ENCODE data around the gene ALOX5AP. TPM values are rescaled to one million over a fixed set of nuclear protein-coding genes. Genes with fewer than 3 reads are reported as not detected.

Gene ALOX5AP
- total RNA-seq, 1 donor from 2014 or later = not detected

DNA sequence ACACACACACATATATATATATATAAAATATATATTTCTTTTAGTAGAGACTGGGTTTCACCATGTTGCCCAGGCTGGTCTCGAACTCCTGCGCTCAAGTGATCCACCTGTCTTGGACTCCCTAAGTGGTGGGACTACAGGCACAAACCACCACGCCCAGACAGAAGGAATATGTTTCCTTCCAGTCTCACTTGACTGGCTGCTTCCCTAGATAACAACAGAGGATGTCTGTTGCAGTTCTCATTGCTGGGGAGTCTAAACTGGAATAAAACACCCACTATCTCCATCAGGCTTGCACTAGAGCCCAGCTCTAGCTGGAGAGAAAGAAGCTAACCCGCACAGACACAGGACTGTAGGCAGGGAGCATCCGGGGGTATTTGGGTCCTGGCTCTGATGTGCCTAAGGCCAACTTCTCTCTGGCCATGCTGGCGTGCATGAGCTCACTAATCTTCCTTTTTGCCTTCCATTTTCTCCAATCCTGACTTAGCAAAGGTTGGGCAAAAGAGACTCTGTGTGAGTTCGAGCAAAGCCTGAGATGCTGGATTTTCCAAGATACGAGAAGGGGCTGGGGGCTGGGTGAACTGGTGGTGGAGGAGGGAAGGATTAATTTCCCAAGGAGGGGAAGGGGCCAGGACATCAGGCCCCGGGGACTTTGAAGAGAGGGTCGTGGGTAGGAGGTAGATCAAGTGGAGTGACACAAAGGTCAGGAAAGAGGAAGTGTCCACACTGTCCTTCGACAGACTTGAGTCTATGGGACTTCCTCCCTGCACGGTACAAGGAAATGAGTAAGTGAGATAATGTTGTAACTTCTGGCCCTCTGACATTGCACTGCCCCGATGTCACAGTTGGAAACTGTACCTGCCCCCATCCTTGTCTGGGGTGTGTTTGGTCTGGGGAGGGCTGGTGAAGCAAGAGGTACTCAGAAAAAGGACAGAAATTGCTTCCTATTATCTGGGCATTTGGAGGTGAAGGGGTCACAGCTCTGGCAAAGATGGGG is 22.5 kb upstream of the ALOX5AP start:
- H3K9me3 Mint-ChIP-seq = no peaks in the 10 kb centered on the region
- Histone ChIP-seq H3K9ac (no peak overlapping the region), H3K79me2 (ENCODE audit: low read depth) (no peaks in the 10 kb centered on the region), H3K4me1 (no peaks in the 10 kb centered on the region), H3K9me3 (ENCODE audit: low read depth) (no peaks in the 10 kb centered on the region), H3K4me2 (no peak overlapping the region), H4K20me1 (ENCODE audit: low read depth) (no peaks in the 10 kb centered on the region), H3K27ac (no peak overlapping the region), H3K4me3 (no peak overlapping the region), H3K27me3 (no peaks in the 10 kb centered on the region), H3K36me3 (no peaks in the 10 kb centered on the region), H2AFZ (replicated peaks) (no peak overlapping the region), H3F3A (ENCODE audit: low read depth) (no peaks in the 10 kb centered on the region)
- TF ChIP-seq EZH2phosphoT487 (IDR thresholded peaks at IDR 0.05) (no peak), CTCF (IDR thresholded peaks at IDR 0.05) (no peak)
- H3K36me3 Mint-ChIP-seq = no peaks in the 10 kb centered on the region
- peaks cover 10% of the 10 kb centered on the region for H3K4me1 Mint-ChIP-seq
- peaks cover 5% of the 10 kb centered on the region for H3K27me3 Mint-ChIP-seq (ENCODE audit: insufficient read depth, low read depth)
- H3K27ac Mint-ChIP-seq = peak overlapping the region; percentile 66
- peak overlapping the region; percentile 59 for H3K4me3 Mint-ChIP-seq
- DNase-seq (ENCODE audit: low spot score) = no peak

- no peaks in the 10 kb centered on the region for H3K9me3 Mint-ChIP-seq
- H3K27me3 Mint-ChIP-seq (ENCODE audit: insufficient read depth, low read depth) = peaks cover 5% of the 10 kb centered on the region
- no peaks in the 10 kb centered on the region for H4K20me1 ChIP-seq (ENCODE audit: low read depth)
- peaks cover 15% of the 10 kb centered on the region for H3K4me1 Mint-ChIP-seq
- no peak overlapping the region for H3K9ac ChIP-seq
- no peak overlapping the region for H3K4me2 ChIP-seq
- no peaks in the 10 kb centered on the region for H3F3A ChIP-seq (ENCODE audit: low read depth)
- no peaks in the 10 kb centered on the region for H3K36me3 Mint-ChIP-seq
- H3K27me3 ChIP-seq = no peaks in the 10 kb centered on the region
- no peak overlapping the region for H3K27ac ChIP-seq
- TF ChIP-seq EZH2 (IDR thresholded peaks at IDR 0.05) (no peak), CTCF (IDR thresholded peaks at IDR 0.05) (no peak), EZH2phosphoT487 (IDR thresholded peaks at IDR 0.05) (no peak)
- no peak overlapping the region for H3K27ac Mint-ChIP-seq
- H3K4me3 ChIP-seq = no peak overlapping the region
- H3K4me1 ChIP-seq = no peaks in the 10 kb centered on the region
- no peaks in the 10 kb centered on the region for H3K79me2 ChIP-seq (ENCODE audit: low read depth)
- no peak for DNase-seq (ENCODE audit: low spot score)
- no peak overlapping the region for H3K4me3 Mint-ChIP-seq
- no peaks in the 10 kb centered on the region for H3K9me3 ChIP-seq (ENCODE audit: low read depth)
- H2AFZ ChIP-seq (replicated peaks) = no peak overlapping the region
- no peaks in the 10 kb centered on the region for H3K36me3 ChIP-seq
Observed at GRCh38 chr13:30714629-30715371, 20.5 kb upstream of the ALOX5AP start.

- Histone ChIP-seq H3K27me3 (no peaks in the 10 kb centered on the region), H3K4me2 (no peak overlapping the region), H3K4me3 (no peak overlapping the region), H3K36me3 (no peaks in the 10 kb centered on the region), H3K9me3 (ENCODE audit: low read depth) (no peaks in the 10 kb centered on the region), H3K27ac (no peak overlapping the region), H3F3A (ENCODE audit: low read depth) (no peaks in the 10 kb centered on the region), H3K4me1 (no peaks in the 10 kb centered on the region), H3K79me2 (ENCODE audit: low read depth) (no peaks in the 10 kb centered on the region), H2AFZ (replicated peaks) (no peak overlapping the region), H4K20me1 (ENCODE audit: low read depth) (no peaks in the 10 kb centered on the region), H3K9ac (no peak overlapping the region)
- TF ChIP-seq EZH2phosphoT487 (IDR thresholded peaks at IDR 0.05) (no peak), EZH2 (IDR thresholded peaks at IDR 0.05) (no peak), CTCF (IDR thresholded peaks at IDR 0.05) (no peak)
- Mint-ChIP-seq H3K4me3 (no peak overlapping the region), H3K27ac (no peak overlapping the region), H3K9me3 (no peaks in the 10 kb centered on the region), H3K36me3 (no peaks in the 10 kb centered on the region), H3K4me1 (peaks cover 15% of the 10 kb centered on the region), H3K27me3 (ENCODE audit: insufficient read depth, low read depth) (peaks cover 3% of the 10 kb centered on the region)
- no peak for DNase-seq (ENCODE audit: low spot score)
Observed at GRCh38 chr13:30715372-30715756, 20.0 kb upstream of the ALOX5AP start.
